GM12878 (cell line): ENCODE data around the gene TEX12.

Experiments
- BCL11A ChIP-seq: IDR thresholded peaks from 2 replicates; pipeline ENCODE4 v1.6.1; 2011; ENCODE audit warnings: low read depth, low read length
- EP300 ChIP-seq, 2 experiments: fragments of 150-350 bp in 1 of 2; IDR thresholded peaks; 2 replicates each; pipeline ENCODE4 v1.6.1; 2011 to 2012; ENCODE audit warnings: low read depth in 2 of 2, low read length in 2 of 2, borderline replicate concordance in 1 of 2, improper control_type of control experiment in 1 of 2, inconsistent platforms in 1 of 2; ENCODE audit not compliant: control insufficient read depth in 1 of 2
- FOXK2 ChIP-seq: fragments of 450-650 bp; IDR thresholded peaks from 2 replicates; pipeline ENCODE4 v1.6.1; 2017; ENCODE audit warnings: mild to moderate bottlenecking, moderate library complexity
- SIX5 ChIP-seq: IDR thresholded peaks from 2 replicates; pipeline ENCODE4 v1.6.1; 2011; ENCODE audit warnings: mild to moderate bottlenecking, low read depth, low read length, moderate library complexity; ENCODE audit not compliant: severe bottlenecking
- TAF1 ChIP-seq: IDR thresholded peaks from 2 replicates; pipeline ENCODE4 v1.6.1; 2011; ENCODE audit warnings: mild to moderate bottlenecking, low read depth, low read length, borderline replicate concordance
- TF ChIP-seq, protein P1 (sequence below): IDR thresholded peaks from 2 replicates; pipeline ENCODE4 v1.6.1; 2011; ENCODE audit warnings: low read depth, mild to moderate bottlenecking, low read length, moderate library complexity, borderline replicate concordance; ENCODE audit errors: extremely low read depth
- TF ChIP-seq, protein P2 (sequence below), 3 experiments: IDR thresholded peaks in 2 of 3; conservative IDR thresholded peaks in 1 of 3; 2 replicates each; pipeline ENCODE4 v1.5.1; 2011; ENCODE audit warnings: low read depth in 3 of 3, low read length in 3 of 3, mild to moderate bottlenecking in 3 of 3, control low read depth in 2 of 3, moderate library complexity in 2 of 3, inconsistent platforms in 1 of 3, mixed read lengths in 1 of 3; ENCODE audit not compliant: control insufficient read depth in 2 of 3, insufficient read depth in 1 of 3; ENCODE audit errors: extremely low read depth in 1 of 3
- TF ChIP-seq, protein P3 (sequence below): IDR thresholded peaks from 2 replicates; pipeline ENCODE4 v1.6.1; 2012; ENCODE audit warnings: mild to moderate bottlenecking, low read depth, low read length
- TF ChIP-seq, protein P4 (sequence below): IDR thresholded peaks from 2 replicates; pipeline ENCODE4 v1.6.1; 2012; ENCODE audit warnings: improper control_type of control experiment, low read depth, low read length; ENCODE audit not compliant: insufficient replicate concordance

DNA sequence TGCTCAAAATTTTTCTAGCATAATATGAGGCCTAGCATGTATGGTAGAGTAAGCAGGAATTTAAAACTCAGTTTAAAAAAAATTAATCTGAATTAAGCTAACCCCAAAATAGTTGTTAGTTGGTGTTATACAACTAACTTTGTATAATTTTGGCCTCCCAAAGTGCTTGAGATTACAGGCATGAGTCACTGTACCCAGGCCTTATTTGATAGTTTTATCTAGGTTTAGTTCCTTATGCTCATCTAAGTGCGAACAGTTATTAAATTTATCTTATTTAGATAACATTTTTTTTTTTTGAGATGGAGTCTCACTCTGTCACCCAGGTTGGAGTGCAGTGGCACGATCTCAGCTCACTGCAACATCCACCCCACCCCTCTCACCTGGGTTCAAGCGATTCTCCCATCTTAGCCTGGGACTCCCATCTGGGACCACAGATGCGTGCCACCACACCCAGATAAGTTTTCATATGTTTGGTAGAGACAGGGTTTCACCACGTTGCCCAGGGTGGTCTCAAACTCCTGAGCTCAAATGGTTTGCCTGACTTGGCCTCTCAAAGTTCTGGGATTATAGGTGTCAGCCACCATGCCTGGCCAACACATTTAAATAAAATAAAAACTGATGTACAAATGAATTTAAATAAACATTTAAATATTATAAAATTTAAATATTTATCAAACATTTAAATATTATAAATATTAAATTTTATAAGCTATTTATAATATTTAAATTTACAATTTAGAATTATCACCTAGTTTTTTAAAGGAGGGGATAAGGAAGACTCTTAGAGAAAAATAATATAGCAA is 10.8 kb upstream of the TEX12 start:
- TF ChIP-seq FOXK2 (no peak), BCL11A (no peak), TAF1 (no peak), SIX5 (no peak), EP300 (IDR thresholded peaks at IDR 0.05; ENCODE audit: borderline replicate concordance in 1 of 2, control insufficient read depth in 1 of 2, low read depth in 2 of 2, low read length in 2 of 2) (no peak)
- TF ChIP-seq, protein P1, sequence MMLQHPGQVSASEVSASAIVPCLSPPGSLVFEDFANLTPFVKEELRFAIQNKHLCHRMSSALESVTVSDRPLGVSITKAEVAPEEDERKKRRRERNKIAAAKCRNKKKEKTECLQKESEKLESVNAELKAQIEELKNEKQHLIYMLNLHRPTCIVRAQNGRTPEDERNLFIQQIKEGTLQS = no peak
- TF ChIP-seq, protein P2, sequence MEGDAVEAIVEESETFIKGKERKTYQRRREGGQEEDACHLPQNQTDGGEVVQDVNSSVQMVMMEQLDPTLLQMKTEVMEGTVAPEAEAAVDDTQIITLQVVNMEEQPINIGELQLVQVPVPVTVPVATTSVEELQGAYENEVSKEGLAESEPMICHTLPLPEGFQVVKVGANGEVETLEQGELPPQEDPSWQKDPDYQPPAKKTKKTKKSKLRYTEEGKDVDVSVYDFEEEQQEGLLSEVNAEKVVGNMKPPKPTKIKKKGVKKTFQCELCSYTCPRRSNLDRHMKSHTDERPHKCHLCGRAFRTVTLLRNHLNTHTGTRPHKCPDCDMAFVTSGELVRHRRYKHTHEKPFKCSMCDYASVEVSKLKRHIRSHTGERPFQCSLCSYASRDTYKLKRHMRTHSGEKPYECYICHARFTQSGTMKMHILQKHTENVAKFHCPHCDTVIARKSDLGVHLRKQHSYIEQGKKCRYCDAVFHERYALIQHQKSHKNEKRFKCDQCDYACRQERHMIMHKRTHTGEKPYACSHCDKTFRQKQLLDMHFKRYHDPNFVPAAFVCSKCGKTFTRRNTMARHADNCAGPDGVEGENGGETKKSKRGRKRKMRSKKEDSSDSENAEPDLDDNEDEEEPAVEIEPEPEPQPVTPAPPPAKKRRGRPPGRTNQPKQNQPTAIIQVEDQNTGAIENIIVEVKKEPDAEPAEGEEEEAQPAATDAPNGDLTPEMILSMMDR (IDR thresholded peaks at IDR 0.05 in 2 of 3, conservative IDR thresholded peaks at IDR 0.05 in 1 of 3; ENCODE audit: control insufficient read depth in 2 of 3, extremely low read depth in 1 of 3, insufficient read depth in 1 of 3, low read depth in 3 of 3, low read length in 3 of 3) = no peak
- TF ChIP-seq, protein P3, sequence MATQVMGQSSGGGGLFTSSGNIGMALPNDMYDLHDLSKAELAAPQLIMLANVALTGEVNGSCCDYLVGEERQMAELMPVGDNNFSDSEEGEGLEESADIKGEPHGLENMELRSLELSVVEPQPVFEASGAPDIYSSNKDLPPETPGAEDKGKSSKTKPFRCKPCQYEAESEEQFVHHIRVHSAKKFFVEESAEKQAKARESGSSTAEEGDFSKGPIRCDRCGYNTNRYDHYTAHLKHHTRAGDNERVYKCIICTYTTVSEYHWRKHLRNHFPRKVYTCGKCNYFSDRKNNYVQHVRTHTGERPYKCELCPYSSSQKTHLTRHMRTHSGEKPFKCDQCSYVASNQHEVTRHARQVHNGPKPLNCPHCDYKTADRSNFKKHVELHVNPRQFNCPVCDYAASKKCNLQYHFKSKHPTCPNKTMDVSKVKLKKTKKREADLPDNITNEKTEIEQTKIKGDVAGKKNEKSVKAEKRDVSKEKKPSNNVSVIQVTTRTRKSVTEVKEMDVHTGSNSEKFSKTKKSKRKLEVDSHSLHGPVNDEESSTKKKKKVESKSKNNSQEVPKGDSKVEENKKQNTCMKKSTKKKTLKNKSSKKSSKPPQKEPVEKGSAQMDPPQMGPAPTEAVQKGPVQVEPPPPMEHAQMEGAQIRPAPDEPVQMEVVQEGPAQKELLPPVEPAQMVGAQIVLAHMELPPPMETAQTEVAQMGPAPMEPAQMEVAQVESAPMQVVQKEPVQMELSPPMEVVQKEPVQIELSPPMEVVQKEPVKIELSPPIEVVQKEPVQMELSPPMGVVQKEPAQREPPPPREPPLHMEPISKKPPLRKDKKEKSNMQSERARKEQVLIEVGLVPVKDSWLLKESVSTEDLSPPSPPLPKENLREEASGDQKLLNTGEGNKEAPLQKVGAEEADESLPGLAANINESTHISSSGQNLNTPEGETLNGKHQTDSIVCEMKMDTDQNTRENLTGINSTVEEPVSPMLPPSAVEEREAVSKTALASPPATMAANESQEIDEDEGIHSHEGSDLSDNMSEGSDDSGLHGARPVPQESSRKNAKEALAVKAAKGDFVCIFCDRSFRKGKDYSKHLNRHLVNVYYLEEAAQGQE = no peak
- TF ChIP-seq, protein P4, sequence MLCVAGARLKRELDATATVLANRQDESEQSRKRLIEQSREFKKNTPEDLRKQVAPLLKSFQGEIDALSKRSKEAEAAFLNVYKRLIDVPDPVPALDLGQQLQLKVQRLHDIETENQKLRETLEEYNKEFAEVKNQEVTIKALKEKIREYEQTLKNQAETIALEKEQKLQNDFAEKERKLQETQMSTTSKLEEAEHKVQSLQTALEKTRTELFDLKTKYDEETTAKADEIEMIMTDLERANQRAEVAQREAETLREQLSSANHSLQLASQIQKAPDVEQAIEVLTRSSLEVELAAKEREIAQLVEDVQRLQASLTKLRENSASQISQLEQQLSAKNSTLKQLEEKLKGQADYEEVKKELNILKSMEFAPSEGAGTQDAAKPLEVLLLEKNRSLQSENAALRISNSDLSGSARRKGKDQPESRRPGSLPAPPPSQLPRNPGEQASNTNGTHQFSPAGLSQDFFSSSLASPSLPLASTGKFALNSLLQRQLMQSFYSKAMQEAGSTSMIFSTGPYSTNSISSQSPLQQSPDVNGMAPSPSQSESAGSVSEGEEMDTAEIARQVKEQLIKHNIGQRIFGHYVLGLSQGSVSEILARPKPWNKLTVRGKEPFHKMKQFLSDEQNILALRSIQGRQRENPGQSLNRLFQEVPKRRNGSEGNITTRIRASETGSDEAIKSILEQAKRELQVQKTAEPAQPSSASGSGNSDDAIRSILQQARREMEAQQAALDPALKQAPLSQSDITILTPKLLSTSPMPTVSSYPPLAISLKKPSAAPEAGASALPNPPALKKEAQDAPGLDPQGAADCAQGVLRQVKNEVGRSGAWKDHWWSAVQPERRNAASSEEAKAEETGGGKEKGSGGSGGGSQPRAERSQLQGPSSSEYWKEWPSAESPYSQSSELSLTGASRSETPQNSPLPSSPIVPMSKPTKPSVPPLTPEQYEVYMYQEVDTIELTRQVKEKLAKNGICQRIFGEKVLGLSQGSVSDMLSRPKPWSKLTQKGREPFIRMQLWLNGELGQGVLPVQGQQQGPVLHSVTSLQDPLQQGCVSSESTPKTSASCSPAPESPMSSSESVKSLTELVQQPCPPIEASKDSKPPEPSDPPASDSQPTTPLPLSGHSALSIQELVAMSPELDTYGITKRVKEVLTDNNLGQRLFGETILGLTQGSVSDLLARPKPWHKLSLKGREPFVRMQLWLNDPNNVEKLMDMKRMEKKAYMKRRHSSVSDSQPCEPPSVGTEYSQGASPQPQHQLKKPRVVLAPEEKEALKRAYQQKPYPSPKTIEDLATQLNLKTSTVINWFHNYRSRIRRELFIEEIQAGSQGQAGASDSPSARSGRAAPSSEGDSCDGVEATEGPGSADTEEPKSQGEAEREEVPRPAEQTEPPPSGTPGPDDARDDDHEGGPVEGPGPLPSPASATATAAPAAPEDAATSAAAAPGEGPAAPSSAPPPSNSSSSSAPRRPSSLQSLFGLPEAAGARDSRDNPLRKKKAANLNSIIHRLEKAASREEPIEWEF = no peak
